ENCODE measurements around the gene SIPA1.
"Not testable (repeated sequence)": the region's sequence is repeated elsewhere in the genome, so short reads cannot be mapped to it uniquely, and the experiment has no call there.

The SIPA1 gene

GRCh38 chr11:65672180-65672860, 34.4 kb downstream of the SIPA1 start:
- Histone ChIP-seq H3K4me1 (ENCODE audit: control insufficient read depth, insufficient read depth, low read length, poor library complexity, severe bottlenecking) (no peaks in the 10 kb centered on the region), H3K9me3 (ENCODE audit: control insufficient read depth, low read length) (no peaks in the 10 kb centered on the region), H3K4me3 (ENCODE audit: extremely low read depth, insufficient read depth, low read length, poor library complexity, severe bottlenecking) (no peak overlapping the region), H3K36me3 (ENCODE audit: control insufficient read depth, insufficient read depth, low read length) (no peaks in the 10 kb centered on the region), H3K27ac (ENCODE audit: low read depth, low read length, severe bottlenecking) (no peak overlapping the region)

GRCh38 chr11:65672982-65673381, 35.1 kb downstream of the SIPA1 start:
- Histone ChIP-seq H3K9me3 (ENCODE audit: control insufficient read depth, low read length) (no peaks in the 10 kb centered on the region), H3K4me1 (ENCODE audit: control insufficient read depth, insufficient read depth, low read length, poor library complexity, severe bottlenecking) (no peaks in the 10 kb centered on the region), H3K4me3 (ENCODE audit: extremely low read depth, insufficient read depth, low read length, poor library complexity, severe bottlenecking) (no peak overlapping the region), H3K36me3 (ENCODE audit: control insufficient read depth, insufficient read depth, low read length) (no peaks in the 10 kb centered on the region), H3K27ac (ENCODE audit: low read depth, low read length, severe bottlenecking) (no peak overlapping the region)
- WGBS, 2 experiments (ENCODE audit: insufficient coverage in 2 of 2), result no CpG with 5 or more reads among the region's 2 CpGs

GRCh38 chr11:65680192-65680743, 42.4 kb downstream of the SIPA1 start:
- Histone ChIP-seq H3K27ac (ENCODE audit: low read depth, low read length, severe bottlenecking) (no peak overlapping the region), H3K9me3 (ENCODE audit: control insufficient read depth, low read length) (no peaks in the 10 kb centered on the region), H3K36me3 (ENCODE audit: control insufficient read depth, insufficient read depth, low read length) (no peaks in the 10 kb centered on the region), H3K4me3 (ENCODE audit: extremely low read depth, insufficient read depth, low read length, poor library complexity, severe bottlenecking) (no peak overlapping the region), H3K4me1 (ENCODE audit: control insufficient read depth, insufficient read depth, low read length, poor library complexity, severe bottlenecking) (no peaks in the 10 kb centered on the region)
- 82 to 93% methylated on average over 3 to 4 of the region's 5 CpGs for WGBS, 2 experiments (ENCODE audit: insufficient coverage in 2 of 2)

- H3K9me3 ChIP-seq (ENCODE audit: control insufficient read depth, low read length); H3K36me3 ChIP-seq (ENCODE audit: control insufficient read depth, insufficient read depth, low read length); H3K4me1 ChIP-seq (ENCODE audit: control insufficient read depth, insufficient read depth, low read length, poor library complexity, severe bottlenecking); H3K4me3 ChIP-seq (ENCODE audit: extremely low read depth, insufficient read depth, low read length, poor library complexity, severe bottlenecking); H3K27ac ChIP-seq (ENCODE audit: low read depth, low read length, severe bottlenecking): not testable (repeated sequence)
- 75 to 83% methylated on average over 1 to 3 of the region's 6 CpGs for WGBS, 2 experiments (ENCODE audit: insufficient coverage in 2 of 2)
These were observed 45.6 kb downstream of the SIPA1 start for GRCh38 chr11:65683480-65683879.

GRCh38 chr11:65685981-65686380, 48.1 kb downstream of the SIPA1 start:
- WGBS, 2 experiments (ENCODE audit: insufficient coverage in 2 of 2), result 67 to 90% methylated on average over 1 to 5 of the region's 8 CpGs
- H3K36me3 ChIP-seq (ENCODE audit: control insufficient read depth, insufficient read depth, low read length), result no peaks in the 10 kb centered on the region
- no peaks in the 10 kb centered on the region for H3K4me1 ChIP-seq (ENCODE audit: control insufficient read depth, insufficient read depth, low read length, poor library complexity, severe bottlenecking)
- H3K27ac ChIP-seq (ENCODE audit: low read depth, low read length, severe bottlenecking), result no peak overlapping the region
- H3K9me3 ChIP-seq (ENCODE audit: control insufficient read depth, low read length), result no peaks in the 10 kb centered on the region
- no peak overlapping the region for H3K4me3 ChIP-seq (ENCODE audit: extremely low read depth, insufficient read depth, low read length, poor library complexity, severe bottlenecking)

- 91 to 95% methylated on average over 6 to 7 of the region's 8 CpGs for WGBS, 2 experiments (ENCODE audit: insufficient coverage in 2 of 2)
- H3K36me3 ChIP-seq (ENCODE audit: control insufficient read depth, insufficient read depth, low read length); H3K9me3 ChIP-seq (ENCODE audit: control insufficient read depth, low read length); H3K4me1 ChIP-seq (ENCODE audit: control insufficient read depth, insufficient read depth, low read length, poor library complexity, severe bottlenecking); H3K4me3 ChIP-seq (ENCODE audit: extremely low read depth, insufficient read depth, low read length, poor library complexity, severe bottlenecking); H3K27ac ChIP-seq (ENCODE audit: low read depth, low read length, severe bottlenecking): not testable (repeated sequence)
These were observed 53.9 kb downstream of the SIPA1 start for GRCh38 chr11:65691847-65692246.

- no peak overlapping the region for H3K27ac ChIP-seq (ENCODE audit: low read depth, low read length, severe bottlenecking)
- 98 to 99% methylated on average over 11 of the region's 11 CpGs for WGBS, 2 experiments (ENCODE audit: insufficient coverage in 2 of 2)
These were observed 54.5 kb downstream of the SIPA1 start for GRCh38 chr11:65692367-65692766.

GRCh38 chr11:65695459-65696241, 57.7 kb downstream of the SIPA1 start:
- H3K9me3 ChIP-seq (ENCODE audit: control insufficient read depth, low read length), result peaks cover 3% of the 10 kb centered on the region
- no peak overlapping the region for H3K27ac ChIP-seq (ENCODE audit: low read depth, low read length, severe bottlenecking)
- no peak overlapping the region for H3K4me3 ChIP-seq (ENCODE audit: extremely low read depth, insufficient read depth, low read length, poor library complexity, severe bottlenecking)
- no peaks in the 10 kb centered on the region for H3K36me3 ChIP-seq (ENCODE audit: control insufficient read depth, insufficient read depth, low read length)
- H3K4me1 ChIP-seq (ENCODE audit: control insufficient read depth, insufficient read depth, low read length, poor library complexity, severe bottlenecking), result no peaks in the 10 kb centered on the region
- 83 to 88% methylated on average over 9 to 11 of the region's 12 CpGs for WGBS, 2 experiments (ENCODE audit: insufficient coverage in 2 of 2)

More at GRCh38 chr11:65692367-65692766, 54.5 kb downstream of the SIPA1 start:
- no peaks in the 10 kb centered on the region for H3K4me1 ChIP-seq (ENCODE audit: control insufficient read depth, insufficient read depth, low read length, poor library complexity, severe bottlenecking)
- H3K36me3 ChIP-seq (ENCODE audit: control insufficient read depth, insufficient read depth, low read length), result no peaks in the 10 kb centered on the region
- H3K9me3 ChIP-seq (ENCODE audit: control insufficient read depth, low read length), result no peaks in the 10 kb centered on the region
- no peak overlapping the region for H3K4me3 ChIP-seq (ENCODE audit: extremely low read depth, insufficient read depth, low read length, poor library complexity, severe bottlenecking)

GRCh38 chr11:65696802-65697552, 59.1 kb downstream of the SIPA1 start:
- Histone ChIP-seq H3K4me1 (ENCODE audit: control insufficient read depth, insufficient read depth, low read length, poor library complexity, severe bottlenecking) (no peaks in the 10 kb centered on the region), H3K9me3 (ENCODE audit: control insufficient read depth, low read length) (peaks cover 3% of the 10 kb centered on the region), H3K27ac (ENCODE audit: low read depth, low read length, severe bottlenecking) (no peak overlapping the region), H3K36me3 (ENCODE audit: control insufficient read depth, insufficient read depth, low read length) (no peaks in the 10 kb centered on the region), H3K4me3 (ENCODE audit: extremely low read depth, insufficient read depth, low read length, poor library complexity, severe bottlenecking) (no peak overlapping the region)
- WGBS, 2 experiments (ENCODE audit: insufficient coverage in 2 of 2), result 87 to 97% methylated on average over 4 of the region's 5 CpGs

GRCh38 chr11:65698205-65698604, 60.3 kb downstream of the SIPA1 start:
- Histone ChIP-seq H3K9me3 (ENCODE audit: control insufficient read depth, low read length) (peaks cover 3% of the 10 kb centered on the region), H3K36me3 (ENCODE audit: control insufficient read depth, insufficient read depth, low read length) (no peaks in the 10 kb centered on the region), H3K27ac (ENCODE audit: low read depth, low read length, severe bottlenecking) (no peak overlapping the region), H3K4me3 (ENCODE audit: extremely low read depth, insufficient read depth, low read length, poor library complexity, severe bottlenecking) (no peak overlapping the region), H3K4me1 (ENCODE audit: control insufficient read depth, insufficient read depth, low read length, poor library complexity, severe bottlenecking) (no peaks in the 10 kb centered on the region)
- WGBS, 2 experiments (ENCODE audit: insufficient coverage in 2 of 2), result 85 to 86% methylated on average over 8 of the region's 8 CpGs

Data from mesodermal cell (in vitro differentiated cells).